ENCODE results near the gene DSTN. TPM values are rescaled to one million over a fixed set of nuclear protein-coding genes. Genes with fewer than 3 reads are reported as not detected.

Gene DSTN
- total and polyA plus RNA-seq, 2 donors (not counting 1 experiment from before 2014, with no cell fraction given), result 6.6 to 13.4 TPM

DNA sequence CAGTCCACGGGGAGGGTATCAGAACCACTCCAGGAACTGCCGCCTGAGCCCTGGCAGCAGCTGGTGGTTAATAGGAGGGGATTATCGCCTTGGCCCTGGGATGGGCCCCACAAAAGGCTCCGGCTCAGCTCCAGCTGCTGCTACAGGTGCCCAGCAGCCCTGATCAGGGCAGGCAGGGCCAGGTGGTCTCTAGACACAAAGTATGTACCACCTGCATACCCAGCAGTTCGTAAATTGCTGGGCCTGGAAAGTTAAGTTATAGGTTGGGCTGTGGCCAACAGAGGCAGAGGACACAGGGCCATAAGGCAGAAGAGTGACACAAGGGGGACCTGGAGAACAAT is 77.1 kb downstream of the DSTN start:
- Histone ChIP-seq H3K79me2 (ENCODE audit: control insufficient read depth, insufficient read depth, low read length) (peaks cover 19% of the 10 kb centered on the region), H3K4me3 (ENCODE audit: control extremely low read depth in 1 of 5, extremely low read depth in 1 of 5, insufficient read depth in 1 of 5, low read depth in 2 of 5, low read length in 4 of 5) (no peak overlapping the region), H3K27me3 (replicated peaks in 1 of 4; ENCODE audit: control extremely low read depth in 1 of 4, control insufficient read depth in 3 of 4, insufficient read depth in 4 of 4, low read length in 3 of 4) (no peaks in the 10 kb centered on the region), H3K4me1 (ENCODE audit: control insufficient read depth in 2 of 2, insufficient read depth in 2 of 2, low read length in 2 of 2) (peaks cover 12 to 25% of the 10 kb centered on the region in 2 donors), H3K27ac (ENCODE audit: low read length in 2 of 2) (no peak overlapping the region), H3K9ac (ENCODE audit: low read length) (no peak overlapping the region), H4K20me1 (ENCODE audit: control insufficient read depth, insufficient read depth, low read length, poor library complexity, severe bottlenecking) (no peaks in the 10 kb centered on the region), H2AFZ (ENCODE audit: insufficient read depth, low read depth, low read length, poor library complexity, severe bottlenecking) (no peak overlapping the region), H3K9me3 (ENCODE audit: control extremely low read depth in 1 of 3, control insufficient read depth in 2 of 3, insufficient read depth in 1 of 3, low read length in 2 of 3) (no peaks in the 10 kb centered on the region), H3K4me2 (replicated peaks; ENCODE audit: low read depth, low read length, poor library complexity, severe bottlenecking) (no peak overlapping the region), H3K36me3 (replicated peaks in 1 of 2; ENCODE audit: control extremely low read depth in 1 of 2, control insufficient read depth in 1 of 2, extremely low read depth in 1 of 2, insufficient read depth in 2 of 2, low read length in 1 of 2) (peaks cover 0 to 2% of the 10 kb centered on the region in 2 experiments)
- no peak overlapping the region for H3K27ac Mint-ChIP-seq
- H3K4me1 Mint-ChIP-seq, result peaks cover 27% of the 10 kb centered on the region
- no peak for DNase-seq
- H3K27me3 Mint-ChIP-seq, result no peaks in the 10 kb centered on the region
- 20% methylated on average over 3 of the region's 5 CpGs for WGBS (ENCODE audit: insufficient coverage)
- no peaks in the 10 kb centered on the region for H3K9me3 Mint-ChIP-seq (ENCODE audit: insufficient read depth)
- H3K4me3 Mint-ChIP-seq, result no peak overlapping the region
- intact Hi-C loops (cut with micrococcal nuclease), result loop anchor here (10.0 kb wide), 1 partner anchor 142 kb away; no protein-coding TSS in a partner anchor
- CTCF ChIA-PET, result no interaction called here
- POLR2A ChIA-PET, result no interaction called here
- TF ChIP-seq, protein P1, sequence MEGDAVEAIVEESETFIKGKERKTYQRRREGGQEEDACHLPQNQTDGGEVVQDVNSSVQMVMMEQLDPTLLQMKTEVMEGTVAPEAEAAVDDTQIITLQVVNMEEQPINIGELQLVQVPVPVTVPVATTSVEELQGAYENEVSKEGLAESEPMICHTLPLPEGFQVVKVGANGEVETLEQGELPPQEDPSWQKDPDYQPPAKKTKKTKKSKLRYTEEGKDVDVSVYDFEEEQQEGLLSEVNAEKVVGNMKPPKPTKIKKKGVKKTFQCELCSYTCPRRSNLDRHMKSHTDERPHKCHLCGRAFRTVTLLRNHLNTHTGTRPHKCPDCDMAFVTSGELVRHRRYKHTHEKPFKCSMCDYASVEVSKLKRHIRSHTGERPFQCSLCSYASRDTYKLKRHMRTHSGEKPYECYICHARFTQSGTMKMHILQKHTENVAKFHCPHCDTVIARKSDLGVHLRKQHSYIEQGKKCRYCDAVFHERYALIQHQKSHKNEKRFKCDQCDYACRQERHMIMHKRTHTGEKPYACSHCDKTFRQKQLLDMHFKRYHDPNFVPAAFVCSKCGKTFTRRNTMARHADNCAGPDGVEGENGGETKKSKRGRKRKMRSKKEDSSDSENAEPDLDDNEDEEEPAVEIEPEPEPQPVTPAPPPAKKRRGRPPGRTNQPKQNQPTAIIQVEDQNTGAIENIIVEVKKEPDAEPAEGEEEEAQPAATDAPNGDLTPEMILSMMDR (IDR thresholded peaks at IDR 0.05), result no peak
- TF ChIP-seq EZH2 (IDR thresholded peaks at IDR 0.05; ENCODE audit: borderline replicate concordance, insufficient read depth, low read depth, low read length, poor library complexity, severe bottlenecking), result no peak
- ATAC-seq (ENCODE audit: low read depth), result no peak

DNA sequence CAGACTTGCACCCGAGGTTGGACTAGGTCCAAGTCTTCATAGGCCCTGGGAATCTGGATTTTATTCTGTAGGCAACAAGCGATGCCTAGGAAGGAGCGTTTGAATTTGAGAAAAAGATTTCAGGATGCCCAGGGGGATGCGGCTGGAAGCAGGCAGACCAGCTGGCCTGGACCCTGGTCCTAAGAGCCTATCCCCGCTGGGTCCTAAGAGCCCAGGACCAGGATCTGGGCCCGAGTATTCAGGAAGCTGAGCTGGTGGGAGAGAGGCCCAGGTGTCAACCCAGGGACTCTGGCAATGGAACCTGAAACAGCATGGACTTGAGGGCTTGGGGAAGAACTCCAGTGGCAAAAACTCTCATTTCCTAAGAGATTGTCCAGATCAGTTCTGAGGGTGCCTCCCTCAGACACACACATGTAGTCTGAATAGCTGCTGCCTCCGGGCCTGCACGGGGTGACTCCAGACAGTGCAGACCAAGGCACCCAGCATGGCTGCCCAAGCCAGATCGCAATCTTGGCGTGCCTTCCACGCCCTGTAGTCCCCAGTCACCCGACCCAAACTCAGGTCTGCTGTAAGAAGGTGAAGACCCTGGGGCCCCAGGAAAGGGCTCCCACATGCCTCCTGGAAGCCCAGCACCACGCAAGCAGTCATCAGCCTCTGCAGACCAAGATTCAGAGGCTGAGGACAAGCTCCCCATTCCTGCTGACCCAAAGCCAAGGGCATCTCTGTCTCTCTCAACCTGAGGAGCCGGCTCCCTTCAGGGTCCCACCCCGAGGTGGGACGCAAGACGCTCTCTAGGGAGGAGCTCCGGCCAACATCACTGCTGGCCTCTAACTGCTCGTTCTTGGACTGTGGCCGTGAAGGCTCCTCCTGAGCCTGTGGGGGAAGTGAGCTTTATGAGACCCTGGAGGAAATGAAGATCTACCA is 77.8 kb downstream of the DSTN start:
- Mint-ChIP-seq H3K27me3 (no peaks in the 10 kb centered on the region), H3K4me3 (no peak overlapping the region), H3K9me3 (ENCODE audit: insufficient read depth) (no peaks in the 10 kb centered on the region), H3K27ac (no peak overlapping the region), H3K4me1 (peaks cover 27% of the 10 kb centered on the region)
- Histone ChIP-seq H3K4me1 (ENCODE audit: control insufficient read depth in 2 of 2, insufficient read depth in 2 of 2, low read length in 2 of 2) (peaks cover 12 to 25% of the 10 kb centered on the region in 2 donors), H3K9me3 (ENCODE audit: control extremely low read depth in 1 of 3, control insufficient read depth in 2 of 3, insufficient read depth in 1 of 3, low read length in 2 of 3) (no peaks in the 10 kb centered on the region), H3K36me3 (replicated peaks in 1 of 2; ENCODE audit: control extremely low read depth in 1 of 2, control insufficient read depth in 1 of 2, extremely low read depth in 1 of 2, insufficient read depth in 2 of 2, low read length in 1 of 2) (no peaks in the 10 kb centered on the region), H4K20me1 (ENCODE audit: control insufficient read depth, insufficient read depth, low read length, poor library complexity, severe bottlenecking) (no peaks in the 10 kb centered on the region), H2AFZ (ENCODE audit: insufficient read depth, low read depth, low read length, poor library complexity, severe bottlenecking) (no peak overlapping the region), H3K4me2 (replicated peaks; ENCODE audit: low read depth, low read length, poor library complexity, severe bottlenecking) (no peak overlapping the region), H3K27ac (ENCODE audit: low read length in 2 of 2) (no peak overlapping the region), H3K79me2 (ENCODE audit: control insufficient read depth, insufficient read depth, low read length) (peaks cover 19% of the 10 kb centered on the region), H3K9ac (ENCODE audit: low read length) (no peak overlapping the region), H3K4me3 (ENCODE audit: control extremely low read depth in 1 of 5, extremely low read depth in 1 of 5, insufficient read depth in 1 of 5, low read depth in 2 of 5, low read length in 4 of 5) (no peak overlapping the region), H3K27me3 (replicated peaks in 1 of 4; ENCODE audit: control extremely low read depth in 1 of 4, control insufficient read depth in 3 of 4, insufficient read depth in 4 of 4, low read length in 3 of 4) (no peaks in the 10 kb centered on the region)
- WGBS (ENCODE audit: insufficient coverage), result 79% methylated on average over 20 of the region's 20 CpGs
- TF ChIP-seq, protein P1 (IDR thresholded peaks at IDR 0.05), result no peak
- no peak for TF ChIP-seq EZH2 (IDR thresholded peaks at IDR 0.05; ENCODE audit: borderline replicate concordance, insufficient read depth, low read depth, low read length, poor library complexity, severe bottlenecking)
- ChIA-PET CTCF (interaction anchor here (0.6 to 2.6 kb wide), 10 partner anchors 11 to 640 kb away, joined by 3 to 15 read pairs (median 5); partner anchors contain the start of genes RRBP1 and ZNF133), POLR2A (no interaction called here)
- no peak for ATAC-seq (ENCODE audit: low read depth)
- no peak for DNase-seq
- intact Hi-C loops (cut with micrococcal nuclease), result loop anchor here (10.0 kb wide), 1 partner anchor 143 kb away; no protein-coding TSS in a partner anchor

Data from B cell (primary cell).